ENCODE data around the gene PARP9.
"Not testable (repeated sequence)": the region's sequence is repeated elsewhere in the genome, so short reads cannot be mapped to it uniquely, and the experiment has no call there.

DNA sequence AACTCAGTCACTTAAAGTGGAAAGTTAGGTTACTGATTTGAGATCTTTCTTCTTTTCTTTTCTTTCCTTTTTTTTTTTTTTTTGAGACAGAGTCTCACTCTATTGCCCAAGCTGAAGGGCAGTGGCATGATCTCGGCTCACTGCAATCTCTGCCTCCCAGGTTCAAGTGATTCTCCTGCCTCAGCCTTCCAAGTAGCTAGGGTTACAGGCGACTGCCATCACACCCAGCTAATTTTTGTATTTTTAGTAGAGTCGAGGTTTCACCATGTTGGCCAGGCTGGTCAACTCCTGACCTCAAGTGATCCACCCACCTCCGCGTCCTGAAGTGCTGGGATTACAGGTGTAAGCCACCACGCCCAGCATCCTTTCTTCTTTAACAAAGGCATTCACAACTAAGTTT, 63.1 kb downstream of the PARP9 start:
- TF ChIP-seq, protein P1, sequence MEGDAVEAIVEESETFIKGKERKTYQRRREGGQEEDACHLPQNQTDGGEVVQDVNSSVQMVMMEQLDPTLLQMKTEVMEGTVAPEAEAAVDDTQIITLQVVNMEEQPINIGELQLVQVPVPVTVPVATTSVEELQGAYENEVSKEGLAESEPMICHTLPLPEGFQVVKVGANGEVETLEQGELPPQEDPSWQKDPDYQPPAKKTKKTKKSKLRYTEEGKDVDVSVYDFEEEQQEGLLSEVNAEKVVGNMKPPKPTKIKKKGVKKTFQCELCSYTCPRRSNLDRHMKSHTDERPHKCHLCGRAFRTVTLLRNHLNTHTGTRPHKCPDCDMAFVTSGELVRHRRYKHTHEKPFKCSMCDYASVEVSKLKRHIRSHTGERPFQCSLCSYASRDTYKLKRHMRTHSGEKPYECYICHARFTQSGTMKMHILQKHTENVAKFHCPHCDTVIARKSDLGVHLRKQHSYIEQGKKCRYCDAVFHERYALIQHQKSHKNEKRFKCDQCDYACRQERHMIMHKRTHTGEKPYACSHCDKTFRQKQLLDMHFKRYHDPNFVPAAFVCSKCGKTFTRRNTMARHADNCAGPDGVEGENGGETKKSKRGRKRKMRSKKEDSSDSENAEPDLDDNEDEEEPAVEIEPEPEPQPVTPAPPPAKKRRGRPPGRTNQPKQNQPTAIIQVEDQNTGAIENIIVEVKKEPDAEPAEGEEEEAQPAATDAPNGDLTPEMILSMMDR (IDR thresholded peaks at IDR 0.05; ENCODE audit: low read depth, low read length): not testable (repeated sequence)
- not testable (repeated sequence) for TF ChIP-seq EZH2phosphoT487 (IDR thresholded peaks at IDR 0.05; ENCODE audit: low read depth)

All from OCI-LY3 (cell line).